Measurements from ENCODE around the gene KRT33B. TPM values are rescaled to one million over a fixed set of nuclear protein-coding genes. Genes with fewer than 3 reads are reported as not detected.

KRT33B gene
- total and polyA plus RNA-seq, 2 of the 13 experiments (the other 11 are each of a cell fraction or from before 2014, with no cell fraction given) = not detected

DNA sequence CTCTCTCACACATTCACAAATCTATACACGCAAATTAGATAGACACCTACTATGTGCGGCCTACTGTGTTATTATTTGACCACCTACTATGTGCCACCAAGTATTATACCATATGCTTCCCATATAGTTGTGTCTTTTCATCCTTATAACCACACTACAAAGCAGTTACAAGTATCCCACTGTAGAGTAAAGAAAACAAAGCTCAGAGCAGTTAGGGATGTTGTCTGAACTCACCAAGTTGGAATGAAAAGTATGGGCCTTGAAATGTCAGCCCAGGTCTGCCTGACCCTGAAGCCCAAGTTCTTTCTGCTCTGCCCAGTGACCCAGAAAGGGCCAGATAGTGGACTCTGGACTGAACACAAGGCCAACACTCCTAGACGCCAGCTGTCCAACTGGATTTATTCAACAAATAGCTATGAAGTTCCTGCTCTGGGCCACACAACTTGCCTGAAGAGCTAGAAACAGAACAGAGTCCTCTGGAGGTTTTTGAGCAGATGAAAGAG, 46.3 kb upstream of the KRT33B start (continued):
- TF ChIP-seq, protein P1, sequence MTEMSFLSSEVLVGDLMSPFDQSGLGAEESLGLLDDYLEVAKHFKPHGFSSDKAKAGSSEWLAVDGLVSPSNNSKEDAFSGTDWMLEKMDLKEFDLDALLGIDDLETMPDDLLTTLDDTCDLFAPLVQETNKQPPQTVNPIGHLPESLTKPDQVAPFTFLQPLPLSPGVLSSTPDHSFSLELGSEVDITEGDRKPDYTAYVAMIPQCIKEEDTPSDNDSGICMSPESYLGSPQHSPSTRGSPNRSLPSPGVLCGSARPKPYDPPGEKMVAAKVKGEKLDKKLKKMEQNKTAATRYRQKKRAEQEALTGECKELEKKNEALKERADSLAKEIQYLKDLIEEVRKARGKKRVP (CRISPR knock-in tag; IDR thresholded peaks at IDR 0.05) = no peak
- TF ChIP-seq SRSF4 (IDR thresholded peaks at IDR 0.05; ENCODE audit: low read depth, low read length, poor library complexity, severe bottlenecking) = no peak
- TF ChIP-seq JUNB (CRISPR knock-in tag; IDR thresholded peaks at IDR 0.05; ENCODE audit: borderline replicate concordance) = no peak
- TF ChIP-seq, protein P2, sequence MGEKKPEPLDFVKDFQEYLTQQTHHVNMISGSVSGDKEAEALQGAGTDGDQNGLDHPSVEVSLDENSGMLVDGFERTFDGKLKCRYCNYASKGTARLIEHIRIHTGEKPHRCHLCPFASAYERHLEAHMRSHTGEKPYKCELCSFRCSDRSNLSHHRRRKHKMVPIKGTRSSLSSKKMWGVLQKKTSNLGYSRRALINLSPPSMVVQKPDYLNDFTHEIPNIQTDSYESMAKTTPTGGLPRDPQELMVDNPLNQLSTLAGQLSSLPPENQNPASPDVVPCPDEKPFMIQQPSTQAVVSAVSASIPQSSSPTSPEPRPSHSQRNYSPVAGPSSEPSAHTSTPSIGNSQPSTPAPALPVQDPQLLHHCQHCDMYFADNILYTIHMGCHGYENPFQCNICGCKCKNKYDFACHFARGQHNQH (CRISPR knock-in tag; IDR thresholded peaks at IDR 0.05) = peak; percentile 83; the same call in 1 of the 2 replicates
- peak; percentile 85; the same call in 1 of the 2 replicates for TF ChIP-seq HMG20A (CRISPR knock-in tag; IDR thresholded peaks at IDR 0.05; ENCODE audit: borderline replicate concordance)
- TF ChIP-seq FOXA3 (CRISPR knock-in tag; IDR thresholded peaks at IDR 0.05) = peak; percentile 66
- no peak for TF ChIP-seq SAFB2 (CRISPR knock-in tag; IDR thresholded peaks at IDR 0.05; ENCODE audit: borderline replicate concordance, low read depth)
- TF ChIP-seq LBX2 (CRISPR knock-in tag; IDR thresholded peaks at IDR 0.05; ENCODE audit: borderline replicate concordance) = no peak
- no peak for TF ChIP-seq ZFP36 (IDR thresholded peaks at IDR 0.05; ENCODE audit: borderline replicate concordance, low read depth, low read length, partially characterized antibody)
- TF ChIP-seq RNF2 (conservative IDR thresholded peaks at IDR 0.05; ENCODE audit: low read depth) = 0 out of 2 replicates have a peak, but pooled peaks have one; percentile 27
- TF ChIP-seq, protein P3, sequence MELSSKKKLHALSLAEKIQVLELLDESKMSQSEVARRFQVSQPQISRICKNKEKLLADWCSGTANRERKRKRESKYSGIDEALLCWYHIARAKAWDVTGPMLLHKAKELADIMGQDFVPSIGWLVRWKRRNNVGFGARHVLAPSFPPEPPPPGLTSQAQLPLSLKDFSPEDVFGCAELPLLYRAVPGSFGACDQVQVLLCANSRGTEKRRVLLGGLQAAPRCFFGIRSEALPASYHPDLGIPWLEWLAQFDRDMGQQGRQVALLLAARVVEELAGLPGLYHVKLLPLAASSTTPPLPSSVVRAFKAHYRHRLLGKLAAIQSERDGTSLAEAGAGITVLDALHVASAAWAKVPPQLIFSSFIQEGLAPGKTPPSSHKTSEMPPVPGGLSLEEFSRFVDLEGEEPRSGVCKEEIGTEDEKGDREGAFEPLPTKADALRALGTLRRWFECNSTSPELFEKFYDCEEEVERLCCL (CRISPR knock-in tag; IDR thresholded peaks at IDR 0.05; ENCODE audit: borderline replicate concordance) = no peak
- TF ChIP-seq FOXO1 (CRISPR knock-in tag; IDR thresholded peaks at IDR 0.05) = peak; percentile 85; the same call in 1 of the 2 replicates
- peak; percentile 41 for TF ChIP-seq ZNF501 (CRISPR knock-in tag; IDR thresholded peaks at IDR 0.05)
- TF ChIP-seq FUBP1 (CRISPR knock-in tag; IDR thresholded peaks at IDR 0.05; ENCODE audit: borderline replicate concordance) = no peak
- no peak for TF ChIP-seq ZNF687 (CRISPR knock-in tag; IDR thresholded peaks at IDR 0.05)
- no peak for TF ChIP-seq CSRNP2 (CRISPR knock-in tag; conservative IDR thresholded peaks at IDR 0.05; ENCODE audit: low read depth)
- no peak for TF ChIP-seq ZNF709 (CRISPR knock-in tag; IDR thresholded peaks at IDR 0.05)
